GM10266 (cell line): ENCODE results near the gene LRCH4.

Experiments
- DNase-seq: peaks from one replicate; pipeline ENCODE4 v3.0.0; 2012; ENCODE audit errors: extremely low spot score
- TF ChIP-seq, protein P1 (sequence below): IDR thresholded peaks from 2 replicates; pipeline ENCODE4 v1.5.1; 2012; ENCODE audit warnings: mild to moderate bottlenecking, low read depth; ENCODE audit not compliant: control insufficient read depth, insufficient read depth; ENCODE audit errors: missing control alignments

Gene LRCH4

DNA sequence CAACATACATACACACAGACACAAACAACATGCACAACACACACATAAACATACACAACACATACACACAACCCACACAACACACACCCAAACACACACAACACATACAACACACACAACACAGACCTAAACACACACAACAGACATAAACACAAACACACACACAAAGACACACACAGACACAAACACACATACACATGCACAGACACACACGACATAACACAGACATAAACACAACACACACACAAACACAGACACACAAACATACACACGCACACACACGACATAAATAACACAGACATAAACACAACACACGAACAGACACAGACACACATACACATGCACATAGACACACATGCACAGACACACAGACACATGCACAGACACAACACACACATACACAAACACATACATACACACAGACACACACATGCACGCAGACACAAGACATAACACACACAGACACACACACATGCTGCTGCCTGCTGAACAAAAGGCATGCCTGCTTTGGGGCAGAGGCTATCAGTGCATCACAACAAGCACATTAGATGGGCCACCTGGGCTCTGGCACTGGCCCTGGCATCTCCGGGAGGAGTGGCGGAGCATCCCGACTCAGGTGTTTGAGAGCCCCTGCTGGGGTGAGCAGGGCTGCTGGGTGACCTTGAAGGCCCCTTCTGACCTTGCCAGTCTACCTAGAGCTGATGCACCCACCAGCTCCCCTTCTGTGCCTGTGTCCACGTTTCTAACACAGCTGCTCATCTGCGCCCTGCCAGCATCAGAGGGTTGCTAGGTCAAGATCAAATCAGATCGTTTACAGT is 5.3 kb downstream of the LRCH4 start:
- no peak for DNase-seq

DNA sequence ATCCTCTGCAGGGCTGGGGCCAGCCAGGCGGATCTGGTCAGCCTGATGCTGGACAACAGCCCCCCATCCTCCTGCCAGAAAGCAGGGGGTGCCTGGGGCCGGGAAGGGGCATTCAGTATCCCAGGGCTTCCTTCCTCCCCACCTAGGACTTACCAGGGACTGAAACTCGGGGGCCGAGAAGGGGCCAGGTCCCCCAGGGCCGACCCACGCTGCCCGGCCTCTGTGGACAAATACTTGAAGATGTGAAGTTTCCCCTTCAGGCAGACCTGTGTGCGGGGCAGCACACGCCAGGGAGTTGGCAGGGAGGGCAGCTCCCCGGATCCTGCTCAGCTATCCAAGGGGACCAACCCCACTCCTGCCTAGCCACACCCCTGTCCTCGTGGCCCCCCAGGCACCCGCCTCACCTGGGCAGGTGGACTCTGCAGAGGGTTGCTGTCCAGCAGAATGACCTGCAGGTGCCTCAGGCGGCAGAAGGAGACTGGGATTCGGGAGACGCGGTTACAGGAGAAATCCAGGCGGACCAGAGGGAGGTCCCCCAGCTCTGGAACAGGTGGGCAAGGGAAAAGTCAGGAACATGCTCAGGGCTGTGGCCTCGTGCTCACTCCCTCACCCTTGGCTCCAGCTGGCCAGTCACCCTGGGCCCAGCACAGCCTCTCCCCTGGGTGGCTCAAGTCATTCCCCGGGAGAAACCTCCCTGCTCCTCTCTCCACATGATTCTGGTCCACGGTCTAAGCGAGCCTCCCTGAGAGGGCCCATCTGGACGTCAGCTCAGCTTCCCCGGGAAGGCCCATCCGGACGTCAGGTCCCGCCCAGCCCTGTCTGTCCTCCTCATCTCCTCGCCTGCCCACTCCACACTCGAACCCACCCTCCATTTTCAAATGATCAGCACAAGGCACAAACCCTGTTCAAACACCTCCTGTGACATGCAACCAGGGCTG is 7.4 kb downstream of the LRCH4 start:
- no peak for DNase-seq
- TF ChIP-seq, protein P1, sequence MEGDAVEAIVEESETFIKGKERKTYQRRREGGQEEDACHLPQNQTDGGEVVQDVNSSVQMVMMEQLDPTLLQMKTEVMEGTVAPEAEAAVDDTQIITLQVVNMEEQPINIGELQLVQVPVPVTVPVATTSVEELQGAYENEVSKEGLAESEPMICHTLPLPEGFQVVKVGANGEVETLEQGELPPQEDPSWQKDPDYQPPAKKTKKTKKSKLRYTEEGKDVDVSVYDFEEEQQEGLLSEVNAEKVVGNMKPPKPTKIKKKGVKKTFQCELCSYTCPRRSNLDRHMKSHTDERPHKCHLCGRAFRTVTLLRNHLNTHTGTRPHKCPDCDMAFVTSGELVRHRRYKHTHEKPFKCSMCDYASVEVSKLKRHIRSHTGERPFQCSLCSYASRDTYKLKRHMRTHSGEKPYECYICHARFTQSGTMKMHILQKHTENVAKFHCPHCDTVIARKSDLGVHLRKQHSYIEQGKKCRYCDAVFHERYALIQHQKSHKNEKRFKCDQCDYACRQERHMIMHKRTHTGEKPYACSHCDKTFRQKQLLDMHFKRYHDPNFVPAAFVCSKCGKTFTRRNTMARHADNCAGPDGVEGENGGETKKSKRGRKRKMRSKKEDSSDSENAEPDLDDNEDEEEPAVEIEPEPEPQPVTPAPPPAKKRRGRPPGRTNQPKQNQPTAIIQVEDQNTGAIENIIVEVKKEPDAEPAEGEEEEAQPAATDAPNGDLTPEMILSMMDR, result no peak

More for the DNA sequence above, 5.3 kb downstream of the LRCH4 start:
- TF ChIP-seq, protein P1, result no peak

DNA sequence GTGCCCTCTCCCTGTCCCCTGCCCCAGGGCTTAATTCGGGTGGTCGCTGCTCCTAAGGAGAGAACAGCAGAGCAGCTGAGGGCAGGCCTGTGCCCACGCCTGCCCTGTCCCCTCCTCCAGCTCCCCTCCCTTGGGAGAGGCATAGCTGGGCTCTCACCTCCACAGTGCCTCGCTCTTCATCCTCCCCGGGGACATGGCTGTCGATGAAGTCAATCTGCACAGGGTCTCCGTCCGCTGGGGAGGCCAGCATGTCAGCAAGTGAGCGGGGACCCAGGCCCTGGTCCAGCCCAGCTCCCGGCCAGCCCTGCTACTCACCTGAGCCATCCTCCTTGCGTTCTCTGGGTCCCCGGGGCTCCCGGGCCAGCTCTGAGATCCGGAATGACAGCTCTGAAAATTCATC is 8.4 kb downstream of the LRCH4 start:
- no peak for DNase-seq
- TF ChIP-seq, protein P1, result no peak

DNA sequence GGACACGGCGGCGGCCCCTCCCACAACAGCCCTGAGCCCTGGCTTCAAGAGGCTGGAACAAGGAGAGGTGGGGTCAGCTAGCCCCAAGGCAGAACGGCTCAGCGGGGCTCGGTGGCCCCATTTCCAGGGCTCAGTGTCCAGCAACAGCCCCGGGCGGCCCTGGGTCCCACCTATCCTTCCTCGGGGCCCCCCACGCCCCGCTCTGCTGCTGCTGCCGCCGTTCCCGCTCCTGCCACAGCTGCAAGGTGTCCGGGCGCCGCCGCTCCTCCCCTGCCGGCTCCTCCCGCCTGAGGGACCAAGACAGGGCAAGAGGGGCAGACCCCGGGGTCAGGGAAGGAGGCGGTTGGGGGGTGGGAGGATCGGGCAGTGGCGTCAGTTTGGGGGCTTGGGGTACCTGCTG is 8.8 kb downstream of the LRCH4 start:
- no peak for DNase-seq
- TF ChIP-seq, protein P1, result no peak

DNA sequence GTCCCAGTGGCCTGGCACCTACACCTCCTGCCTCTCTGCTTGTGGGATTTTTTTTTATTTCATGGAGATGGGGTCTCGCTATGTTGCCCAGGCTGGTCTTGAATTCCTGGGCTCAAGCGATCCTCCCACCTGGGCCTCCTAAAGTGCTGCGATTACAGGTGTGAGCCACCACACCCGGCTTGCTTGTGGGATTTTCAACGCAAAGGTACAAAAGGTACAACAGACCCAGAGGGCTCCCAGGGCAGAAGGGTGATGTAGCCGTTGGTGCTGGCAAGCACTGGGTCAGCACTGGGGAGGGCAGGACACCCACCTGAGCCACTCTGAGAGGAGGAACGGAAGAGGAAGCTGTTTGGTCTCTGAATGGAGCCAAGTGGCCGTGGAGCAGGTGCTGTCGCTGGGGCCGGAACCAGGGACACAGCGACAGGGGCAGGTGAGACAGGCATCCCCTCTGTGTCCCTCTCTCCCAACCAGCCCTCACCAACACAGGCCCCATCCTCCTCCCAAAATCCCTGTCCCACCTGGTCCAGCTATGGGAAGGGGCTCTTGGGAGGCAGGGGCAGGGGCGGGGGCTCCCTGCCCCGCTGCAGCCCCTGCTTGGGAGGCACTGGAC is 9.4 kb downstream of the LRCH4 start:
- DNase-seq, result no peak
- TF ChIP-seq, protein P1, result no peak

DNA sequence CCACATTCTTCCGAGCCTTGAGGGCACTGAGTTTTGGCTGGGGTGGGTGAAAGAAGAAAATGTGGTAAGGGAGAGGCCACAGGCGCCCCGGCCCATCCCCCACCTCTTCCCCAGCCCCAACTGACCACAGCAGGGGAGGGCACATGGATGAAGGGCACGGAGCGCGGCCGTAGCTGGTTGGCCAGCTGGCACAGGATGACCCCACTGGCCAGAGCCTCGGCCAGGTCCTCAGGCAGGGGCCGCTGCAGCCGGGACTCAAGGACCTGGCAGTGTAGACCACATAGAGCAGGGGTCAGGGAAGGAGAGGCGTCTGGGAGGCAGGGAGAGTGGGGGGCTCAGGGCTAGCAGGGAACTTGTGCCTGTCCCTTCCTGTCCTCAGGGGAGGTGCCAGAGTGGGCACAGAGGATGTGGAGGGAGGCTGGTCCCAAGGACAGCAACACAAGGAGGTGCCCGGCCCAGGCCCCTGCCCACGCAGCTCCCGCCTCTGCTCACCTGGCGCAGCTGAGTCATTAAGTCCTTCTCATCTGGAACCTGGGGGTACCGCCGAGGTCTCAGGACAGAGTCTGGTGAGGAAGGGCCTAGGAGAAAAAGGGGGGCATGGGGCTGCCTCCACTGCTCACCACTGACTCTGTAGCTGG is 10.1 kb downstream of the LRCH4 start:
- DNase-seq, result no peak
- TF ChIP-seq, protein P1, result no peak
